Erythroblast (primary cell): ENCODE measurements around the gene FMO2.
"Not testable (repeated sequence)": the region's sequence is repeated elsewhere in the genome, so short reads cannot be mapped to it uniquely, and the experiment has no call there.

ENCODE experiments used
- DNase-seq, 2 experiments: peaks; one replicate each; lab custom pipeline; 2025; lab: John Stamatoyannopoulos, UW
- GATA1 ChIP-seq: IDR thresholded peaks from 2 replicates; pipeline ENCODE4 v1.6.1; 2011; ENCODE audit warnings: low read depth, mild to moderate bottlenecking, control low read depth, low read length, moderate library complexity
- POLR2A ChIP-seq: IDR thresholded peaks from 2 replicates; pipeline ENCODE4 v1.6.1; 2011; ENCODE audit warnings: mild to moderate bottlenecking, low read length

Gene FMO2

DNA sequence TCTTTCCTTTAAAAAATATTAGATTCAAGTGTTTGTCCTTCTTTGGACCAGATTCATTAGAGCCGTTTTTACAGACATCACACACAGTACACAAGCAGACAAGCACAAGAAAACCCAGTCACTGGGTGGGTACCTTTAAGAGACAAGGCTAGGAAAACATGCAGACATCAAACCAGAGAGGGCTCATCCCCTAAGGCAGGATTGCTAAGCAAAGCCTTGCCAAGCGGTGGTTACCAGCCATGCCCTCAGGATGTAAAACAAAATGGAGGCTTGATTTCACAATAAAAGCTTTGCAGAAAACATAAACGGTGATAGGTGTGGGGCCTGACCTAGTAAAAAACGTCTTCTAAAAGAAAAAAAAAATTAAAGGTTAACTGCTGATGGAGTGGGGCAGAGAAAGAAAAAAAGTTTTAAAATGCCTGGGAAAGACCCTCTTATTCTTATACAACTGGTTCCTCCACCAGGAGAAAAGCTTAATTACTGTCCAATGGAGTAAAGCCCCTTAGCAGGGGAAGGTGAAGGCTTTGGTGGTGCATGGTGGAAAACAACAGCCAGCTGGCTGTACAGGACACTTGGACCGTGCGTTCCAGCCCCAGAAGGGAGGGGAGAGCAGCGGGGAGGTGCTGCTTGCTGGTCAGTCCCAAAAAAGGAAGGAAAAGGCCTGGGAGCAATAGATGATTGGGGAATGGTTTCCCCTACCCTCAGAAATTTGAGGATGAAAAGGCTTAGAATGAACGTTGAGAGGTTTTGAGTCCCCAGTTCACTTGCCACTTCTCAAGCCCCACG lies 32.8 kb downstream of the FMO2 start:
- TF ChIP-seq GATA1 (no peak), POLR2A (no peak)
- no peak for DNase-seq

- no peak for TF ChIP-seq POLR2A
- TF ChIP-seq GATA1: no peak
- DNase-seq: no peak
Observed at GRCh38 chr1:171218661-171219060, 33.6 kb downstream of the FMO2 start.

- TF ChIP-seq GATA1: no peak
- no peak for TF ChIP-seq POLR2A
- no peak for DNase-seq
Observed at GRCh38 chr1:171219346-171220080, 34.4 kb downstream of the FMO2 start.

DNA sequence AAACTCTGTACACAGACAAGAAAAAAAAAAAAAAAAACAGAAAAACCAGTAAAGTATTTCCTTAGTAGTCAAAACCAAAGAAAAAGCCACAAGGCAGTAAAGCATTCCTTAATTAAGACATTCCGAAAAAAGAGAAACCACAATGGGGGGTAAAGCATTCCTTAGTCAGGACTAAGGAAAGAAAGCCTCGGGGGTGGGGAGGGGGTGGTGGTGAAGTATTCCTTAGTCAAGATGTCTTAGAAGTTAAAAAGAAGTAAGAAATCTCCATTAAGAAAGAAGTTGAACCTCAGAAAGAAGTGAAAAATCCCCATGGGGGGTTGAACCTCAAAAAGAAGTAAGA lies 35.0 kb downstream of the FMO2 start:
- TF ChIP-seq POLR2A (no peak), GATA1 (no peak)
- no peak for DNase-seq

GRCh38 chr1:171220581-171221054 lies 35.5 kb downstream of the FMO2 start:
- TF ChIP-seq POLR2A: no peak
- TF ChIP-seq GATA1: no peak
- DNase-seq: no peak

- TF ChIP-seq GATA1 (no peak), POLR2A (no peak)
- no peak for DNase-seq
Observed at GRCh38 chr1:171221665-171222591, 36.8 kb downstream of the FMO2 start.

GRCh38 chr1:171222936-171223335 lies 37.8 kb downstream of the FMO2 start:
- TF ChIP-seq GATA1: no peak
- no peak for DNase-seq

GRCh38 chr1:171224257-171224656 lies 39.2 kb downstream of the FMO2 start:
- not testable (repeated sequence) for DNase-seq

DNA sequence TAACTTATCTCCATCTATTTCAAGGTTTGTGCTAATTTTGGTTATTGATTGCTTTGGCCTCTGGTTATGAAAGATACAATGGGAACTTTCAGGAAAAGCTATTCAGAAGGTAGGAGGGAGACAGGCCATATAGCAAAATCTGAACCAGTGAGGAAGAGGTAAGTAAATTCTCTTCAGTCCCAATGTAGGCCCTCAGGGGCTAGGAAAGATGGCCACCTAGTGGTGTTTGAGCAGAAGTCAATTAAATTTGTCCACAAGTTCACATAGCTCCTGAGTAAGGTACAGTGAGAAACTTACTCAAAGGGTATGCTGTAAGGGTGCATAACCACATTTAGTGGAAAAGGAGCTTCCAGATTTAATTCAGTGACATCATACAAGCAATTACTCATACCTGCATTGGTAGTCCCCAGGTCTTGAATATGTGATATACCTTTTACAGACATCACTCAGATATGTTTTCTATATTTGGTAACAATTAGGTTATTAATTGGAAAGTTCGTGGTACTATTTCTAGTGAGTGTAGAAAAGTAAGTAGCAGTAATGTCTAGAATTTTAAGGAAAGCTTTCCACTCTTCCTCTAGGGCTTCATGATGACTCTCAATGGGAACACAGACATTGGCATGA lies 41.8 kb downstream of the FMO2 start:
- DNase-seq: peak; percentile 19 to 49
- TF ChIP-seq POLR2A (no peak), GATA1 (no peak)

DNA sequence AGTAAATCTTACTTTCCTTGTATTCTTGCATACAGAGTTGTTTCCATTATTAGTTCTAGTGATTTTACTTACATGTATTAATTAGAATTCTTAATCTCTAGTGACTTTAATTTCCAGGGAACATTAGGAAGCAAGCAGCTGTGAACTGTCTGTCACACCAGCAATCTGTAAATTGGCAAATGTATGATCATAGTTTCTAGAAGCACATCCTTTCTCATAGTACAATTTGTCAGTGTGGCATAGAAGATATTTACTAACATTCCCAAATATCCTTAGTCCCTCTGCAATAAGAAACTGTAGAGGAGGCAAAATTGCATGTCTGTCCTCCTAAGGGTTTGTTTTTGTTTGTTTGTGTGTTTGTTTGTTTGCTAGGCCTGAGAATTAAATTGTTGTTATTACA lies 46.2 kb downstream of the FMO2 start:
- DNase-seq: no peak
- TF ChIP-seq GATA1 (no peak), POLR2A (no peak)

- DNase-seq: peak; percentile 2 to 10
- TF ChIP-seq GATA1 (no peak), POLR2A (no peak)
Observed at GRCh38 chr1:171233183-171233582, 48.1 kb downstream of the FMO2 start.

DNA sequence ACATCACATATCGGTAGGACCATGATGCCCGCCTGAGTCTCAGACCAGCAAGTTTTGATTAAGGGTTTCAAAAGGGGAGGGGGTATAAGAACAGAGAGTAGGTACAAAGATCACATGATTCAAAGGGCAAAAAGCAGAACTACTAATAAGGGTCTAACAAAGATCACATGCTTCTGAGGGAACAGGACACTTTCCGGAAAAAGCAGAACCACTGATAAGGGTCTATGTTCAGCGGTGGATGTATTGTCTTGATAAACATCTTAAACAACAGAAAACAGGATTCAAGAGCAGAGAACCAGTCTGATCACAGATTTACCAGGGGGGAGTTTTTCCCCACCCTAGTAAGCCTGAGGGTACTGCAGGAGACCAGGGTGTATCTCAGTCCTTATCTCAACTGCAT lies 51.1 kb downstream of the FMO2 start:
- not testable (repeated sequence) for DNase-seq

- DNase-seq: no peak
- TF ChIP-seq POLR2A (no peak), GATA1 (no peak)
Observed at GRCh38 chr1:171243878-171244277, 58.8 kb downstream of the FMO2 start.

- DNase-seq: peak; percentile 14 to 43
- no peak for TF ChIP-seq GATA1
- no peak for TF ChIP-seq POLR2A
Observed at GRCh38 chr1:171245458-171246064, 60.5 kb downstream of the FMO2 start.
